Mesothelial cell of epicardium (in vitro differentiated cells): Measurements from ENCODE around the gene DUSP9. TPM values are rescaled to one million over a fixed set of nuclear protein-coding genes. Genes with fewer than 3 reads are reported as not detected.

Experiments used
- DNase-seq, 2 experiments: peaks; one replicate each; pipeline ENCODE4 v3.0.0; 2021; ENCODE audit warnings: low spot score in 2 of 2; ENCODE audit not compliant: unreplicated experiment in 2 of 2
- H3K27ac Mint-ChIP-seq: 2 replicates; pipeline ENCODE4 v1.8.0; 2021; ENCODE audit warnings: mixed read lengths
- H3K27me3 Mint-ChIP-seq: 2 replicates; pipeline ENCODE4 v1.8.0; 2021; ENCODE audit warnings: low read depth, mixed read lengths
- H3K36me3 Mint-ChIP-seq: 2 replicates; pipeline ENCODE4 v1.8.0; 2021; ENCODE audit warnings: mixed read lengths
- H3K4me1 Mint-ChIP-seq: 2 replicates; pipeline ENCODE4 v1.8.0; 2021; ENCODE audit warnings: mixed read lengths
- H3K4me3 Mint-ChIP-seq: 2 replicates; pipeline ENCODE4 v1.8.0; 2021; ENCODE audit warnings: mild to moderate bottlenecking, moderate library complexity, mixed read lengths
- H3K9me3 Mint-ChIP-seq: 2 replicates; pipeline ENCODE4 v1.8.0; 2021; ENCODE audit warnings: mixed read lengths
- total RNA-seq: library from RNA; stranded (reverse); gene quantifications from 3 replicates; pipeline ENCODE4 v1.2.1, GENCODE V29; 2021
- TF ChIP-seq, protein P1 (sequence below): fragments of 200-600 bp; sonication (generic); IDR thresholded peaks from one replicate; pipeline ENCODE4 v1.5.0; 2021; ENCODE audit warnings: antibody characterized with exemption; ENCODE audit not compliant: unreplicated experiment

The DUSP9 gene
- total RNA-seq, 1 donor from 2014 or later = 3.7 TPM

DNA sequence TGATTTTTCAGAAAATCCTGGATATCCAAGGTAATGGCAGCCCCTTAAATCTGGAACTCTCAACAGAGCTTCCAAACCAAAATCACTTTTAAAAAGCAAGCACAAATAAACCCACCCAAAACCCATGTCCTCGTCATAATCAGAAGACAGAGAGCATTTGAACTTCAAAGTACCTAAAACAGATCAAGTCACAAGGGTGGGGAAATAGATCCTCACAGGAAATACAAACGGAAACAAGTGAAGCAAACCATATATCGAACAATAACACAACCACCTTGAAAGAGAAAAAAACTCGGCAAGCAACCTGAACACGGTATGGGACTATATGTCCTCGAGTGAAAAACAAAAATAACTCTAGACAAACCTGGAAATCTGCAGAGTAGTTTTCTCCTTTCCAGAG is 32.2 kb upstream of the DUSP9 start:
- DNase-seq = no peak
- TF ChIP-seq, protein P1, sequence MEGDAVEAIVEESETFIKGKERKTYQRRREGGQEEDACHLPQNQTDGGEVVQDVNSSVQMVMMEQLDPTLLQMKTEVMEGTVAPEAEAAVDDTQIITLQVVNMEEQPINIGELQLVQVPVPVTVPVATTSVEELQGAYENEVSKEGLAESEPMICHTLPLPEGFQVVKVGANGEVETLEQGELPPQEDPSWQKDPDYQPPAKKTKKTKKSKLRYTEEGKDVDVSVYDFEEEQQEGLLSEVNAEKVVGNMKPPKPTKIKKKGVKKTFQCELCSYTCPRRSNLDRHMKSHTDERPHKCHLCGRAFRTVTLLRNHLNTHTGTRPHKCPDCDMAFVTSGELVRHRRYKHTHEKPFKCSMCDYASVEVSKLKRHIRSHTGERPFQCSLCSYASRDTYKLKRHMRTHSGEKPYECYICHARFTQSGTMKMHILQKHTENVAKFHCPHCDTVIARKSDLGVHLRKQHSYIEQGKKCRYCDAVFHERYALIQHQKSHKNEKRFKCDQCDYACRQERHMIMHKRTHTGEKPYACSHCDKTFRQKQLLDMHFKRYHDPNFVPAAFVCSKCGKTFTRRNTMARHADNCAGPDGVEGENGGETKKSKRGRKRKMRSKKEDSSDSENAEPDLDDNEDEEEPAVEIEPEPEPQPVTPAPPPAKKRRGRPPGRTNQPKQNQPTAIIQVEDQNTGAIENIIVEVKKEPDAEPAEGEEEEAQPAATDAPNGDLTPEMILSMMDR = no peak
- Mint-ChIP-seq H3K36me3 (no peaks in the 10 kb centered on the region), H3K27me3 (peaks cover 73% of the 10 kb centered on the region), H3K4me3 (no peak overlapping the region), H3K9me3 (peaks cover 17% of the 10 kb centered on the region), H3K27ac (no peak overlapping the region), H3K4me1 (peaks cover 2% of the 10 kb centered on the region)

GRCh38 chrX:153620576-153620975 is 26.4 kb upstream of the DUSP9 start:
- peaks cover 9% of the 10 kb centered on the region for H3K9me3 Mint-ChIP-seq
- no peak overlapping the region for H3K4me3 Mint-ChIP-seq
- no peaks in the 10 kb centered on the region for H3K36me3 Mint-ChIP-seq
- TF ChIP-seq, protein P1 = no peak
- H3K27ac Mint-ChIP-seq = no peak overlapping the region
- no peaks in the 10 kb centered on the region for H3K4me1 Mint-ChIP-seq
- H3K27me3 Mint-ChIP-seq = peaks cover 48% of the 10 kb centered on the region
- DNase-seq = no peak

DNA sequence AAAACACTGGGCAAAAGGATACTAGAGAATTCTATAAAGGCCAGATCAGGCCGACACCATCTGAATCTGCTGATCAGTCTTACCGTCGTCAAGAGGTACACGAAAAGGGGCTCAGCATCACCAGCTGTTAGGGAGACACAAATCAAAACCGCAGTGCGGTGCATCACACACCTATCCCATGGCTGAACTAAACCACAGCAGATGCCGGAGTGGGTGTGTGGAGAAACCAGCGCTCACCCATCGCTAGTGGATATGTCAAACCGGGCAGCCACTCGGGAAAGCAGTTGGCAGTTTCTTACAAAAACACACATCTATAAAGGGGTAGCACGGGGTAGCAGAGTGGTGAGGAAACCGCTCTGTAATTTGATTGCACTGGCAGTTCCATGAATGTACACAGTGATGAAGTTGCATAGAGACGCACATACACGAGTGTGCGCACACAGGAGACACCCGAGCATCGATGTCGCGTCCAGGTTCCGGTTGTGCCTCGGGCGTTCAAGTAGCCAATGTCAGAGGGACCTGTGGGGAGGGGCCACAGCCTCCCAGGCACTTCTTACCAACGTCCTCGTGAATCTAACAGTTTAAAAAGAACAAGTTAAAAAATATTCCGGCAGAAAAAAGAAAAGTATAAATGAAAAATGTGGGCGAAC is 24.9 kb upstream of the DUSP9 start:
- TF ChIP-seq, protein P1 = no peak
- DNase-seq = no peak
- H3K4me1 Mint-ChIP-seq = peaks cover 2% of the 10 kb centered on the region

DNA sequence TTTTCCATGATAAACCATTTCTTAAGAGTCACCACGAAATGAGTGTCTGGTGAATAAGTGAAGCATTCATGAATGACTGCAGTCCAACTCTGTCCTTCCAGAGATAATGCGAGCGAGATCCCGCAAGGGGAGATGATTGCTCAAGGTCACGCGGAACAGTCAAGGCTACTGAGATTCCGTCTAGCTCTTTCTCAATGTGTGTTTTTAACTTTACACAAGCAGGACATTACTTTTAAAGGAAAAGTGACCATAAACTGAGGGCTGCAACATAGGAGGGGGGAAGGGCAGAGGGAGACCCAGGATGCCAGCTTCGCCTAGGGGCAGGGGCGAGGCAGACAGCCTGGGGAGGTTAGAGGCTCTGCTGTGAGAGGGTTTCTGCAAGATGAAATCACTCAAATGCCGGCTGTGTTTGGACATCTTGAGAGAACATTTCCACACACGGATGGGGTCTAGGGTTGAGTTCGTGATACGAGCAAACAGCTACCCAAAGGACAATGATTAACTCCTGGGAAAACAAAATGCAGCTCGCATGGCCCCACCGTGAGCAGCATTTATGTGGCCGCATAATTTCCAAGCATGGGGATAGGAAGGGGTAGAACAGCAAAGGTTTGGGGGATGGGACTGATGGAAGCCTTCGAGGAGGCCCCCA is 24.2 kb upstream of the DUSP9 start:
- Mint-ChIP-seq H3K36me3 (no peaks in the 10 kb centered on the region), H3K27ac (no peak overlapping the region), H3K9me3 (peaks cover 9% of the 10 kb centered on the region), H3K27me3 (peaks cover 26% of the 10 kb centered on the region), H3K4me3 (no peak overlapping the region), H3K4me1 (peaks cover 2% of the 10 kb centered on the region)
- DNase-seq = no peak
- TF ChIP-seq, protein P1 = no peak

More for the DNA sequence above, 24.9 kb upstream of the DUSP9 start:
- Mint-ChIP-seq H3K4me3 (no peak overlapping the region), H3K27me3 (peaks cover 33% of the 10 kb centered on the region), H3K27ac (no peak overlapping the region), H3K9me3 (peaks cover 9% of the 10 kb centered on the region), H3K36me3 (no peaks in the 10 kb centered on the region)

GRCh38 chrX:153623310-153624029 is 23.5 kb upstream of the DUSP9 start:
- no peak overlapping the region for H3K27ac Mint-ChIP-seq
- H3K9me3 Mint-ChIP-seq = peaks cover 8% of the 10 kb centered on the region

More at GRCh38 chrX:153623310-153624029, 23.5 kb upstream of the DUSP9 start:
- no peak for DNase-seq
- H3K4me3 Mint-ChIP-seq = no peak overlapping the region
- peaks cover 2% of the 10 kb centered on the region for H3K4me1 Mint-ChIP-seq
- TF ChIP-seq, protein P1 = no peak
- peaks cover 19% of the 10 kb centered on the region for H3K27me3 Mint-ChIP-seq
- H3K36me3 Mint-ChIP-seq = no peaks in the 10 kb centered on the region
